SK-N-SH treated with all-trans-retinoic acid at 6 μM for 48 hours (cell line): Measurements from ENCODE around the gene VMP1.

Experiments used
- ISL1 ChIP-seq: fragments of 250-450 bp; sonication (Bioruptor Pico); IDR thresholded peaks from 2 replicates; pipeline ENCODE4 v2.1.2; 2022; ENCODE audit warnings: mild to moderate bottlenecking, moderate library complexity
- ZFP3 ChIP-seq: fragments of 250-450 bp; sonication (Bioruptor Pico); IDR thresholded peaks from 2 replicates; pipeline ENCODE4 v1.5.0; 2020; ENCODE audit warnings: mild to moderate bottlenecking, moderate library complexity
- ZFP30 ChIP-seq: fragments of 450-650 bp; formaldehyde crosslinking; IDR thresholded peaks from 2 replicates; pipeline ENCODE4 v1.5.0; 2022; ENCODE audit warnings: mild to moderate bottlenecking, moderate library complexity
- ZNF565 ChIP-seq: fragments of 450-650 bp; formaldehyde crosslinking; conservative IDR thresholded peaks from 2 replicates; pipeline ENCODE4 v1.5.0; 2020; ENCODE audit warnings: low read depth, mild to moderate bottlenecking, moderate library complexity
- ZNF70 ChIP-seq: fragments of 450-650 bp; formaldehyde crosslinking; IDR thresholded peaks from 2 replicates; pipeline ENCODE4 v1.5.0; 2020; ENCODE audit warnings: mild to moderate bottlenecking, moderate library complexity
- TF ChIP-seq, protein P1 (sequence below): fragments of 250-450 bp; sonication (Bioruptor Pico); IDR thresholded peaks from 2 replicates; pipeline ENCODE4 v1.5.1; 2020; ENCODE audit warnings: low read depth, mild to moderate bottlenecking, moderate library complexity

DNA sequence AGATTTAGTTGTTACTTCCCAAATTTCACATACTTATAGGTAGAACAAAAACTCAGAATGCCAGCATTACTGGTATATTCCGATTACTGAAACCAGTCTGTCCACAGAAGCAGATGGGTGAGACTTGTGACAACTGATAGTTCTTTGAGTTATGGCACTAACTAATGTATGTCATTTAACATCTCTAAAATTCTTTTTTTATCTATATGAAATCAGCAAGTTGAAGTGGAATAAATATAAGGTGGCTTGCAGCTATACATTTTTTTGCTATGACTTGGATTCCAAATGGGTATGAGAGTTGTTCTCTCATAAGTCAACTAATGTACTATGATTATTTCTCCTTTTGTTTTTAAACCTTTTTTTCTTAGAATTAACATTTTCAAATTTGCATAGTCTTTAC lies 69.1 kb downstream of the VMP1 start:
- TF ChIP-seq ZNF70 (CRISPR knock-in tag) (no peak), ZNF565 (CRISPR knock-in tag) (no peak), ZFP3 (CRISPR knock-in tag) (no peak), ZFP30 (CRISPR knock-in tag) (no peak), ISL1 (CRISPR knock-in tag) (no peak)
- TF ChIP-seq, protein P1, sequence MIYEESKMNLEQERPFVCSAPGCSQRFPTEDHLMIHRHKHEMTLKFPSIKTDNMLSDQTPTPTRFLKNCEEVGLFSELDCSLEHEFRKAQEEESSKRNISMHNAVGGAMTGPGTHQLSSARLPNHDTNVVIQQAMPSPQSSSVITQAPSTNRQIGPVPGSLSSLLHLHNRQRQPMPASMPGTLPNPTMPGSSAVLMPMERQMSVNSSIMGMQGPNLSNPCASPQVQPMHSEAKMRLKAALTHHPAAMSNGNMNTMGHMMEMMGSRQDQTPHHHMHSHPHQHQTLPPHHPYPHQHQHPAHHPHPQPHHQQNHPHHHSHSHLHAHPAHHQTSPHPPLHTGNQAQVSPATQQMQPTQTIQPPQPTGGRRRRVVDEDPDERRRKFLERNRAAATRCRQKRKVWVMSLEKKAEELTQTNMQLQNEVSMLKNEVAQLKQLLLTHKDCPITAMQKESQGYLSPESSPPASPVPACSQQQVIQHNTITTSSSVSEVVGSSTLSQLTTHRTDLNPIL, result no peak
